Measurements from ENCODE around the gene SLC25A48. TPM values are rescaled to one million over a fixed set of nuclear protein-coding genes. Genes with fewer than 3 reads are reported as not detected.

SLC25A48 gene
- total RNA-seq, 1 experiment from 2014 or later = not detected

DNA sequence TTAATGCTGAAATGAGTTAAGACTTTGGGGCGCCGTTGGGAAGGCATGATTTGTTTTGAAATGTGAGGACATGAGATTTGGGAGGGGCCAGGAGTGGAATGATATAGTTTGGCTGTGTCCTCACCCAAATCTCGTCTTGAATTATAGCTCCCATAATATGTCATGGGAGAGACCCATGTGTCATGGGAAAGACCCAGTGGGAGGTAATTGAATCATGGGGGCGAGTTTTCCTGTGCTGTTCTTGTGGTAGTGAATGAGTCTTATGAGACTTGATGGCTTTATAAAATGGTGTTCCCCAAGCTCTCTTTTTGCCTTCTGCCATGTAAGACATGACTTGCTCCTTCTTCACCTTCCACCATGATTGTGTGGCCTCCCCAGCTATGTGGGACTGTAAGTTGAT, 5.1 kb downstream of the SLC25A48 start:
- DNase-seq = no peak
- POLR2A ChIA-PET (ENCODE audit: unreplicated experiment) = no interaction called here
- TF ChIP-seq EZH2 (IDR thresholded peaks at IDR 0.05; ENCODE audit: low read depth) (no peak), CTCF (conservative IDR thresholded peaks at IDR 0.05) (no peak)
- BruUV-seq (replicated peaks) = no TSS peak
- peaks cover 46% of the 10 kb centered on the region for H3K27me3 ChIP-seq (ENCODE audit: insufficient read depth, low read depth)
- H3K4me3 ChIP-seq = no peak overlapping the region
- no peaks in the 10 kb centered on the region for H3F3A ChIP-seq (ENCODE audit: insufficient read depth, low read depth)
- H4K20me1 ChIP-seq (ENCODE audit: insufficient read depth) = no peaks in the 10 kb centered on the region
- H3K27ac ChIP-seq = no peak overlapping the region
- no peaks in the 10 kb centered on the region for H3K36me3 ChIP-seq (ENCODE audit: low read depth)
- H3K79me2 ChIP-seq (ENCODE audit: low read depth) = no peaks in the 10 kb centered on the region
- no peaks in the 10 kb centered on the region; the same call in 1 of the 2 replicates for H3K4me1 ChIP-seq (replicated peaks; ENCODE audit: insufficient read depth)
- intact Hi-C loops (cut with micrococcal nuclease; ENCODE audit: unreplicated experiment) = no loop called here
- H3K4me2 ChIP-seq = no peak overlapping the region
- H2AFZ ChIP-seq = no peak overlapping the region
- CTCF ChIA-PET = no interaction called here
- H3K9me2 ChIP-seq (ENCODE audit: insufficient read depth) = no peaks in the 10 kb centered on the region
- no peaks in the 10 kb centered on the region for H3K9me3 ChIP-seq (ENCODE audit: insufficient read depth, low read depth)

DNA sequence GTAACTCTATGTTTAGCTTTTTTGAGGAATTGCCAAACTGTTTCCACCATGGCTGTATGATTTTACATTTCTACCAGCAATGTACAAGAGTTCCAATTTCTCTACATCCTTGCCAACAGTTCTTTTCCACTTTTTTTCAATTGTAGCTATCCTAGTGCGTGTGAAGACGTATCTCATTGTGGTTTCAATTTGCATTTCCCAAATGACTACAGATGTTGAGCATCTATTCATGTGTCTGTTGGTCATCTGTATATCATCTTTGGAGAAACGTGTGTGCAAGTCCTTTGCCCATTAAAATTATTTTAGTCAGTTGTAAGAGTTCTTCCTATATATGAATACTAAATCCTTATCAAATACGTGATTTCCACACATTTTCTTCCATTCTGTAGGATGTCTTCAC, 6.5 kb downstream of the SLC25A48 start:
- H3F3A ChIP-seq (ENCODE audit: insufficient read depth, low read depth) = no peaks in the 10 kb centered on the region
- H3K27ac ChIP-seq = no peak overlapping the region
- ChIA-PET POLR2A (ENCODE audit: unreplicated experiment) (no interaction called here), CTCF (no interaction called here)
- intact Hi-C loops (cut with micrococcal nuclease; ENCODE audit: unreplicated experiment) = no loop called here
- no peaks in the 10 kb centered on the region for H4K20me1 ChIP-seq (ENCODE audit: insufficient read depth)
- DNase-seq = no peak
- H3K79me2 ChIP-seq (ENCODE audit: low read depth) = no peaks in the 10 kb centered on the region
- H3K27me3 ChIP-seq (ENCODE audit: insufficient read depth, low read depth) = peaks cover 34% of the 10 kb centered on the region
- TF ChIP-seq EZH2 (IDR thresholded peaks at IDR 0.05; ENCODE audit: low read depth) = no peak
- no peaks in the 10 kb centered on the region for H3K9me2 ChIP-seq (ENCODE audit: insufficient read depth)
- BruUV-seq (replicated peaks) = no TSS peak
- H2AFZ ChIP-seq = no peak overlapping the region
- H3K36me3 ChIP-seq (ENCODE audit: low read depth) = no peaks in the 10 kb centered on the region
- no peaks in the 10 kb centered on the region for H3K9me3 ChIP-seq (ENCODE audit: insufficient read depth, low read depth)
- no peak overlapping the region for H3K4me2 ChIP-seq
- no peaks in the 10 kb centered on the region; the same call in 1 of the 2 replicates for H3K4me1 ChIP-seq (replicated peaks; ENCODE audit: insufficient read depth)
- no peak overlapping the region for H3K4me3 ChIP-seq

DNA sequence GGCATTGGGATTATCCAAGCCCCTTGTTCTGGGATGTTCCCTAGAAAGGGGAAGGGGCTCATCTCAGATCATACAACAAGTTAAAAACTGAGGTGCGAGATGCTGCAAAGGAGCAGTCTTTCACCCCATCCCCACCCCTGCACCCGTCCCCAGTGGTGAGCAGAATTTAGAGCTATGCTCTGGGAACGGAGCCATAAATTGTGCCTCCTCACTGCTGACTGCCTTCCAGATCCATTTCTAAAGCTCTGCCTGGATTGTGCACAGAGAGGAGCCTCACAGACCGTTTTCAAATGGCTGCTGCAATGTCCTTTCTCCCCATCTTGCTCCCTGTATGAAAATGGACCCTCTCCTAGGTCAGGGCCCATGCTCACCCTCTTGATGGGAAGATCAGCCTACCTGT, 8.3 kb downstream of the SLC25A48 start:
- H3K9me3 ChIP-seq (ENCODE audit: insufficient read depth, low read depth) = no peaks in the 10 kb centered on the region
- H3K36me3 ChIP-seq (ENCODE audit: low read depth) = no peaks in the 10 kb centered on the region
- no peaks in the 10 kb centered on the region; the same call in 1 of the 2 replicates for H3K4me1 ChIP-seq (replicated peaks; ENCODE audit: insufficient read depth)
- no peak overlapping the region for H3K27ac ChIP-seq
- ChIA-PET CTCF (no interaction called here), POLR2A (ENCODE audit: unreplicated experiment) (no interaction called here)
- H3K4me2 ChIP-seq = no peak overlapping the region
- H3K27me3 ChIP-seq (ENCODE audit: insufficient read depth, low read depth) = peaks cover 28% of the 10 kb centered on the region
- no peaks in the 10 kb centered on the region for H3K79me2 ChIP-seq (ENCODE audit: low read depth)
- H3K9me2 ChIP-seq (ENCODE audit: insufficient read depth) = no peaks in the 10 kb centered on the region
- intact Hi-C loops (cut with micrococcal nuclease; ENCODE audit: unreplicated experiment) = no loop called here
- H2AFZ ChIP-seq = no peak overlapping the region
- no peaks in the 10 kb centered on the region for H3F3A ChIP-seq (ENCODE audit: insufficient read depth, low read depth)
- H4K20me1 ChIP-seq (ENCODE audit: insufficient read depth) = no peaks in the 10 kb centered on the region
- DNase-seq = no peak
- TF ChIP-seq CTCF (conservative IDR thresholded peaks at IDR 0.05) = no peak
- no peak for TF ChIP-seq EZH2 (IDR thresholded peaks at IDR 0.05; ENCODE audit: low read depth)
- no peak overlapping the region for H3K4me3 ChIP-seq
- no TSS peak for BruUV-seq (replicated peaks)

DNA sequence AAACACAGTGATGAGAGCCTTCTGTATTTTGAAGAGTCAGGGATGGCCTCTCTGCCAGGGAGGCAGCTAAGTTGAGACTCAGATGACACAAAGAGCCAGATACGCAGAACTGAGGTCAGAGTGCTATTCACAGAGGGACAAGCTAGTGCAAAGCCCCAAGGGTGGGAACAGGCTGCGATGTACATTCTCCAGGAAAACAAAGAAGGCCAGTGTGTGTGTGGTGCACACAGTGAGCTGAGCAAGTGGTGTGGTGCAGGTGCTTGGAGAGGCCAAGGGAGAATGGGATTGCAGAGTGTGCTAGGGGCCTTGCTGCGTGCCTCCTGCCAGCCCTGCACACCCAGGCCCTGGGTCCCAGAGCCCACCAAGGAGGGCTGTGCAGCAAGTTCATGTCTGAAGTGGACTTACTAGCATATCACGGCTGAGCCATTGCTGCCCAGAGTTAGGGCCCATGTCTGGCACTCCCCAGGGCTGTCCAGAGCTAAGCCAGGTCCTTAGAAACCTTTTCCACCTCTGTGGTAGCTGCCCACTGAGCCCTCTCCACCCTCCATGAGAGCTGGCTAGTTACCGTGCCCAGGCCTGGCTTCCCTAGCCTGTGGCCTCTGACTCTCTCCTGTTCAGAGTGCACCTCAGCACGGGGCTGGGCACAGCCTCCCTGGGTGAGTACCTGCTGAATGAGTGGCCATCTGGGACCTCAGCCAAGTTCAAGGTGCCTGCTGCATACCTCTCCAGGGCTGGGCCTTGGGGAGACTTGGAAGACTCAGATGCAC, 9.3 kb downstream of the SLC25A48 start:
- POLR2A ChIA-PET (ENCODE audit: unreplicated experiment) = no interaction called here
- no peak for DNase-seq
- Histone ChIP-seq H3K9me3 (ENCODE audit: insufficient read depth, low read depth) (no peaks in the 10 kb centered on the region), H2AFZ (no peak overlapping the region), H3K36me3 (ENCODE audit: low read depth) (no peaks in the 10 kb centered on the region), H3K4me2 (no peak overlapping the region), H4K20me1 (ENCODE audit: insufficient read depth) (no peaks in the 10 kb centered on the region), H3K27ac (no peak overlapping the region), H3K9me2 (ENCODE audit: insufficient read depth) (no peaks in the 10 kb centered on the region), H3K4me1 (replicated peaks; ENCODE audit: insufficient read depth) (no peaks in the 10 kb centered on the region; the same call in 1 of the 2 replicates), H3F3A (ENCODE audit: insufficient read depth, low read depth) (no peaks in the 10 kb centered on the region), H3K27me3 (ENCODE audit: insufficient read depth, low read depth) (peaks cover 30% of the 10 kb centered on the region), H3K79me2 (ENCODE audit: low read depth) (no peaks in the 10 kb centered on the region), H3K4me3 (no peak overlapping the region)
- TF ChIP-seq CTCF (conservative IDR thresholded peaks at IDR 0.05) (no peak), EZH2 (IDR thresholded peaks at IDR 0.05; ENCODE audit: low read depth) (no peak)
- CTCF ChIA-PET = no interaction called here
- intact Hi-C loops (cut with micrococcal nuclease; ENCODE audit: unreplicated experiment) = no loop called here
- no TSS peak for BruUV-seq (replicated peaks)
